ENCODE data around the gene WBP4.

The WBP4 gene

GRCh38 chr13:41015920-41016319 is 45.4 kb upstream of the WBP4 start:
- Histone ChIP-seq H3K9ac (ENCODE audit: low read depth, low read length) (peak overlapping the region; percentile 35), H3K27ac (ENCODE audit: low read length) (peak overlapping the region; percentile 56), H3K4me1 (ENCODE audit: insufficient read depth, low read length) (peaks cover 71% of the 10 kb centered on the region), H3K4me2 (ENCODE audit: insufficient read depth, low read length) (peak overlapping the region; percentile 59), H3K4me3 (ENCODE audit: low read depth in 1 of 2, low read length in 2 of 2) (peak overlapping the region in 1 of 2 experiments; percentile 50; a peak in 3 of 4 replicates), H2AFZ (ENCODE audit: low read depth, low read length) (no peak overlapping the region), H3K27me3 (ENCODE audit: insufficient read depth, low read length, poor library complexity) (no peaks in the 10 kb centered on the region), H4K20me1 (ENCODE audit: insufficient read depth, low read length) (no peaks in the 10 kb centered on the region), H3K9me3 (ENCODE audit: insufficient read depth, low read length, severe bottlenecking) (no peaks in the 10 kb centered on the region), H3K36me3 (ENCODE audit: insufficient read depth, low read length) (peaks cover 18% of the 10 kb centered on the region), H3K79me2 (ENCODE audit: insufficient read depth, low read length) (peaks cover 98% of the 10 kb centered on the region)
- TF ChIP-seq EZH2 (IDR thresholded peaks at IDR 0.05; ENCODE audit: borderline replicate concordance, low read depth, low read length, severe bottlenecking) (no peak), CTCF (IDR thresholded peaks at IDR 0.05; ENCODE audit: borderline replicate concordance, extremely low read depth, low read length, poor library complexity, severe bottlenecking) (no peak)
- ATAC-seq (ENCODE audit: insufficient read depth, low read depth) (no peak), DNase-seq (no peak)

- H3K9ac ChIP-seq (ENCODE audit: low read depth, low read length), result peak overlapping the region; percentile 84
- peak overlapping the region; percentile 99 for H3K27ac ChIP-seq (ENCODE audit: low read length)
- H3K79me2 ChIP-seq (ENCODE audit: insufficient read depth, low read length), result peaks cover 98% of the 10 kb centered on the region
- no peaks in the 10 kb centered on the region for H3K9me3 ChIP-seq (ENCODE audit: insufficient read depth, low read length, severe bottlenecking)
- no peak overlapping the region for H2AFZ ChIP-seq (ENCODE audit: low read depth, low read length)
- H3K4me3 ChIP-seq (ENCODE audit: low read depth in 1 of 2, low read length in 2 of 2), result peak overlapping the region; percentile 65 to 68
- ATAC-seq (ENCODE audit: insufficient read depth, low read depth) (peak; percentile 61), DNase-seq (peak; percentile 57)
- H3K27me3 ChIP-seq (ENCODE audit: insufficient read depth, low read length, poor library complexity), result no peaks in the 10 kb centered on the region
- peaks cover 64% of the 10 kb centered on the region for H3K4me1 ChIP-seq (ENCODE audit: insufficient read depth, low read length)
- H3K36me3 ChIP-seq (ENCODE audit: insufficient read depth, low read length), result peaks cover 7% of the 10 kb centered on the region
- no peaks in the 10 kb centered on the region for H4K20me1 ChIP-seq (ENCODE audit: insufficient read depth, low read length)
- peak overlapping the region; percentile 64 for H3K4me2 ChIP-seq (ENCODE audit: insufficient read depth, low read length)
- TF ChIP-seq EZH2 (IDR thresholded peaks at IDR 0.05; ENCODE audit: borderline replicate concordance, low read depth, low read length, severe bottlenecking), result no peak
- no peak for TF ChIP-seq CTCF (IDR thresholded peaks at IDR 0.05; ENCODE audit: borderline replicate concordance, extremely low read depth, low read length, poor library complexity, severe bottlenecking)
Observed at GRCh38 chr13:41017159-41017558, 44.1 kb upstream of the WBP4 start.

- DNase-seq, result no peak
- no peaks in the 10 kb centered on the region for H3K9me3 ChIP-seq (ENCODE audit: insufficient read depth, low read length, severe bottlenecking)
- peak; percentile 34; the same call in 2 of the 3 replicates for ATAC-seq (ENCODE audit: insufficient read depth, low read depth)
- peak overlapping the region; percentile 64 for H3K4me2 ChIP-seq (ENCODE audit: insufficient read depth, low read length)
- peaks cover 5% of the 10 kb centered on the region for H3K36me3 ChIP-seq (ENCODE audit: insufficient read depth, low read length)
- no peak for TF ChIP-seq CTCF (IDR thresholded peaks at IDR 0.05; ENCODE audit: borderline replicate concordance, extremely low read depth, low read length, poor library complexity, severe bottlenecking)
- TF ChIP-seq EZH2 (IDR thresholded peaks at IDR 0.05; ENCODE audit: borderline replicate concordance, low read depth, low read length, severe bottlenecking), result no peak
- H3K4me3 ChIP-seq (ENCODE audit: low read depth in 1 of 2, low read length in 2 of 2), result peak overlapping the region; percentile 65 to 68
- H3K79me2 ChIP-seq (ENCODE audit: insufficient read depth, low read length), result peaks cover 98% of the 10 kb centered on the region
- no peaks in the 10 kb centered on the region for H3K27me3 ChIP-seq (ENCODE audit: insufficient read depth, low read length, poor library complexity)
- H3K4me1 ChIP-seq (ENCODE audit: insufficient read depth, low read length), result peaks cover 56% of the 10 kb centered on the region
- peak overlapping the region; percentile 84 for H3K9ac ChIP-seq (ENCODE audit: low read depth, low read length)
- H3K27ac ChIP-seq (ENCODE audit: low read length), result peak overlapping the region; percentile 99
- no peaks in the 10 kb centered on the region for H4K20me1 ChIP-seq (ENCODE audit: insufficient read depth, low read length)
- H2AFZ ChIP-seq (ENCODE audit: low read depth, low read length), result no peak overlapping the region
Observed at GRCh38 chr13:41017817-41018601, 43.3 kb upstream of the WBP4 start.

Data from DND-41 (cell line).